HEK293 (cell line): ENCODE results near the gene CCDC73.
A peak's percentile ranks its signal among the peaks of the same experiment; 100 is the strongest.

Source experiments
- CTCF ChIA-PET: fragments of 350-600 bp; formaldehyde crosslinking; extraction: SDS; loops from one replicate; lab custom pipeline; 2021; ENCODE audit warnings: antibody characterized with exemption; lab: Yijun Ruan, JAX
- POLR2A ChIA-PET: fragments of 300-600 bp; formaldehyde crosslinking; extraction: SDS; loops from one replicate; lab custom pipeline; 2020; ENCODE audit warnings: antibody characterized with exemption, inconsistent platforms; lab: Yijun Ruan, JAX
- H3K27ac ChIP-seq: fragments of 200-500 bp; sonication (Bioruptor generic); 2 replicates; pipeline ENCODE4 v1.5.1; 2014; ENCODE audit warnings: low read depth, low read length, control low read depth, inconsistent platforms; ENCODE audit errors: extremely low read depth
- H3K36me3 ChIP-seq, 2 experiments: fragments of 200-500 bp in 1 of 2; sonication (Bioruptor generic) in 1 of 2; 1 replicate in 1 of 2; 2 replicates in 1 of 2; pipeline ENCODE4 v1.5.1; 2014 to 2017; ENCODE audit warnings: inconsistent platforms in 2 of 2, low read length in 2 of 2; ENCODE audit not compliant: control insufficient read depth in 2 of 2, insufficient read depth in 1 of 2
- H3K4me1 ChIP-seq: fragments of 200-500 bp; sonication (Bioruptor generic); 2 replicates; pipeline ENCODE4 v1.5.1; 2014; ENCODE audit warnings: mild to moderate bottlenecking, low read length, inconsistent platforms; ENCODE audit not compliant: control insufficient read depth, insufficient read depth
- H3K4me3 ChIP-seq: 2 replicates; pipeline ENCODE4 v1.5.1; 2011; ENCODE audit warnings: low read depth, mild to moderate bottlenecking, control low read depth, low read length, moderate library complexity
- H3K9me3 ChIP-seq: fragments of 200-500 bp; sonication (Bioruptor generic); 2 replicates; pipeline ENCODE4 v1.5.1; 2014; ENCODE audit warnings: low read depth, low read length, inconsistent platforms; ENCODE audit not compliant: control insufficient read depth, insufficient read depth
- BCL11B ChIP-seq: fragments of 450-650 bp; formaldehyde crosslinking; IDR thresholded peaks from 2 replicates; pipeline ENCODE4 v1.5.1; 2016; ENCODE audit warnings: low read depth, missing biosample characterization, missing genetic modification characterization
- BCL6B ChIP-seq: fragments of 450-650 bp; formaldehyde crosslinking; IDR thresholded peaks from 2 replicates; pipeline ENCODE4 v1.5.1; 2017; ENCODE audit warnings: missing biosample characterization, missing genetic modification characterization
- CTCF ChIP-seq: fragments of 450-650 bp; formaldehyde crosslinking; IDR thresholded peaks from 2 replicates; pipeline ENCODE4 v1.5.1; 2016; ENCODE audit warnings: missing biosample characterization, missing genetic modification characterization
- EGR2 ChIP-seq: fragments of 450-650 bp; formaldehyde crosslinking; IDR thresholded peaks from 2 replicates; pipeline ENCODE4 v1.5.1; 2016; ENCODE audit warnings: low read depth, missing biosample characterization, missing genetic modification characterization
- KLF16 ChIP-seq: fragments of 450-650 bp; formaldehyde crosslinking; IDR thresholded peaks from 2 replicates; pipeline ENCODE4 v1.5.1; 2017; ENCODE audit warnings: missing biosample characterization, missing genetic modification characterization
- MEIS1 ChIP-seq: sonication (generic); formaldehyde crosslinking; IDR thresholded peaks from 2 replicates; pipeline ENCODE4 v1.8.1; 2022; ENCODE audit warnings: missing genetic modification reagents, mild to moderate bottlenecking, borderline replicate concordance
- OSR2 ChIP-seq: fragments of 450-650 bp; formaldehyde crosslinking; IDR thresholded peaks from 2 replicates; pipeline ENCODE4 v1.5.1; 2016; ENCODE audit warnings: missing biosample characterization, missing genetic modification characterization
- PRDM1 ChIP-seq: fragments of 450-650 bp; formaldehyde crosslinking; IDR thresholded peaks from 2 replicates; pipeline ENCODE4; 2016; ENCODE audit warnings: missing biosample characterization, missing genetic modification characterization
- SCRT1 ChIP-seq: fragments of 450-650 bp; formaldehyde crosslinking; IDR thresholded peaks from 2 replicates; pipeline ENCODE4 v1.5.1; 2016; ENCODE audit warnings: missing biosample characterization, missing genetic modification characterization, borderline replicate concordance
- ZNF112 ChIP-seq: fragments of 450-650 bp; formaldehyde crosslinking; IDR thresholded peaks from 2 replicates; pipeline ENCODE4 v1.5.0; 2017; ENCODE audit warnings: missing biosample characterization, missing genetic modification characterization
- ZNF121 ChIP-seq: fragments of 450-650 bp; formaldehyde crosslinking; IDR thresholded peaks from 2 replicates; pipeline ENCODE4 v1.5.1; 2016; ENCODE audit warnings: missing biosample characterization, missing genetic modification characterization
- ZNF292 ChIP-seq: fragments of 450-650 bp; formaldehyde crosslinking; IDR thresholded peaks from 2 replicates; pipeline ENCODE4 v1.5.1; 2016; ENCODE audit warnings: low read depth, missing biosample characterization, missing genetic modification characterization, borderline replicate concordance
- ZNF529 ChIP-seq: fragments of 450-650 bp; formaldehyde crosslinking; IDR thresholded peaks from 2 replicates; pipeline ENCODE4 v1.5.1; 2017; ENCODE audit warnings: missing genetic modification characterization, missing biosample characterization; ENCODE audit not compliant: insufficient replicate concordance
- ZNF707 ChIP-seq: fragments of 450-650 bp; formaldehyde crosslinking; IDR thresholded peaks from 2 replicates; pipeline ENCODE4 v1.5.1; 2016; ENCODE audit warnings: missing biosample characterization, missing genetic modification characterization

CCDC73 gene

GRCh38 chr11:32658639-32659406 is 135.6 kb downstream of the CCDC73 start:
- TF ChIP-seq KLF16 (tag by site-specific recombination) (no peak), ZNF112 (tag by site-specific recombination) (no peak), PRDM1 (tag by site-specific recombination) (peak; percentile 86)
- CTCF ChIA-PET = interaction anchor here (0.6 to 1.7 kb wide), 4 partner anchors 10 to 339 kb away, joined by 3 to 4 read pairs (median 4); no protein-coding TSS in a partner anchor
- Histone ChIP-seq H3K4me3 (no peak overlapping the region), H3K36me3 (no peaks in the 10 kb centered on the region), H3K9me3 (no peaks in the 10 kb centered on the region), H3K4me1 (no peaks in the 10 kb centered on the region), H3K27ac (no peak overlapping the region)
- POLR2A ChIA-PET = interaction anchor here (0.6 kb wide), 1 partner anchor 592 kb away, joined by 3 read pairs; no protein-coding TSS in a partner anchor

GRCh38 chr11:32643526-32643925 is 150.9 kb downstream of the CCDC73 start:
- Histone ChIP-seq H3K9me3 (no peaks in the 10 kb centered on the region), H3K27ac (no peak overlapping the region), H3K36me3 (no peaks in the 10 kb centered on the region), H3K4me3 (no peak overlapping the region), H3K4me1 (no peaks in the 10 kb centered on the region)
- TF ChIP-seq EGR2 (tag by site-specific recombination) (no peak), BCL11B (tag by site-specific recombination) (no peak), ZNF121 (tag by site-specific recombination) (no peak)
- ChIA-PET POLR2A (no interaction called here), CTCF (interaction anchor here (0.6 to 0.9 kb wide), 2 partner anchors 33 to 54 kb away, joined by 3 read pairs; no protein-coding TSS in a partner anchor)

GRCh38 chr11:32641361-32641760 is 153.1 kb downstream of the CCDC73 start:
- Histone ChIP-seq H3K36me3 (no peaks in the 10 kb centered on the region), H3K4me3 (no peak overlapping the region), H3K9me3 (no peaks in the 10 kb centered on the region), H3K27ac (no peak overlapping the region), H3K4me1 (no peaks in the 10 kb centered on the region)
- POLR2A ChIA-PET = no interaction called here
- CTCF ChIA-PET = interaction anchor here (0.6 kb wide), 1 partner anchor 8 kb away, joined by 3 read pairs; no protein-coding TSS in a partner anchor
- TF ChIP-seq ZNF529 (tag by site-specific recombination) = no peak

- H3K4me1 ChIP-seq = no peaks in the 10 kb centered on the region
- ChIA-PET CTCF (no interaction called here), POLR2A (no interaction called here)
- no peaks in the 10 kb centered on the region for H3K36me3 ChIP-seq
- H3K4me3 ChIP-seq = no peak overlapping the region
- no peaks in the 10 kb centered on the region for H3K9me3 ChIP-seq
- TF ChIP-seq ZNF707 (tag by site-specific recombination) = no peak
- no peak for TF ChIP-seq MEIS1 (CRISPR knock-in tag)
- no peak for TF ChIP-seq BCL6B (tag by site-specific recombination)
- no peak for TF ChIP-seq ZNF292
- no peak for TF ChIP-seq OSR2 (tag by site-specific recombination)
- no peak for TF ChIP-seq CTCF
- TF ChIP-seq SCRT1 (tag by site-specific recombination) = no peak
- no peak overlapping the region for H3K27ac ChIP-seq
These were observed 158.6 kb downstream of the CCDC73 start for GRCh38 chr11:32635819-32636218.
